CD4-positive, alpha-beta memory T cell (primary cell): ENCODE results near the gene SIX1. TPM values are rescaled to one million over a fixed set of nuclear protein-coding genes. Genes with fewer than 3 reads are reported as not detected.

Experiments
- CTCF ChIA-PET: fragments of 350-600 bp; sonication (Branson Sonifier 250); formaldehyde crosslinking; loops from one replicate; lab custom pipeline; 2021; ENCODE audit warnings: inconsistent platforms; ENCODE audit not compliant: partially characterized antibody; lab: Charles Lee
- POLR2A ChIA-PET: fragments of 350-600 bp; sonication (Branson Sonifier 250); formaldehyde crosslinking; loops from one replicate; lab custom pipeline; 2021; ENCODE audit not compliant: partially characterized antibody; lab: Charles Lee
- DNase-seq, 5 donors: peaks; one replicate each; pipeline versions ENCODE4 v3.0.0 to v3.0.0-alpha.2; 2020 to 2022; ENCODE audit warnings: mixed read lengths in 1 of 5
- H3K27ac ChIP-seq: one replicate; pipeline ENCODE4 v1.7.0; 2013; ENCODE audit warnings: low read depth, low read length
- H3K27me3 ChIP-seq: 2 replicates; pipeline ENCODE4 v1.7.0; 2013; ENCODE audit warnings: mild to moderate bottlenecking, low read length, moderate library complexity; ENCODE audit not compliant: insufficient read depth
- H3K36me3 ChIP-seq: 2 replicates; pipeline ENCODE4 v1.7.0; 2013; ENCODE audit warnings: mild to moderate bottlenecking, low read length, moderate library complexity; ENCODE audit not compliant: insufficient read depth
- H3K4me1 ChIP-seq: 2 replicates; pipeline ENCODE4 v1.7.0; 2013; ENCODE audit warnings: mild to moderate bottlenecking, low read length, moderate library complexity; ENCODE audit not compliant: insufficient read depth
- H3K4me3 ChIP-seq, 2 donors: one replicate each; pipeline ENCODE4 v1.7.0; 2013; ENCODE audit warnings: low read length in 2 of 2, mild to moderate bottlenecking in 1 of 2
- H3K9me3 ChIP-seq, 2 donors: one replicate each; pipeline ENCODE4 v1.7.0; 2013; ENCODE audit warnings: low read length in 2 of 2, control low read depth in 1 of 2; ENCODE audit not compliant: control insufficient read depth in 1 of 2
- H3K27ac Mint-ChIP-seq, 7 donors: one replicate each; pipeline ENCODE4 v1.8.0; 2020 to 2021; ENCODE audit warnings: mixed read lengths in 7 of 7, mild to moderate bottlenecking in 6 of 7, inconsistent platforms in 3 of 7, moderate library complexity in 3 of 7
- H3K27me3 Mint-ChIP-seq, 2 donors: one replicate each; pipeline ENCODE4 v1.8.0; 2020 to 2021; ENCODE audit warnings: mixed read lengths in 2 of 2
- H3K36me3 Mint-ChIP-seq, 2 donors: one replicate each; pipeline ENCODE4 v1.8.0; 2020 to 2021; ENCODE audit warnings: mixed read lengths in 2 of 2, inconsistent platforms in 1 of 2, mild to moderate bottlenecking in 1 of 2
- H3K4me1 Mint-ChIP-seq, 4 donors: one replicate each; pipeline ENCODE4 v1.8.0; 2020 to 2021; ENCODE audit warnings: mixed read lengths in 4 of 4, mild to moderate bottlenecking in 1 of 4
- H3K4me3 Mint-ChIP-seq, 8 donors: one replicate each; pipeline ENCODE4 v1.8.0; 2020 to 2021; ENCODE audit warnings: mixed read lengths in 8 of 8, mild to moderate bottlenecking in 7 of 8, moderate library complexity in 6 of 8, inconsistent platforms in 3 of 8
- H3K9me3 Mint-ChIP-seq, 8 donors: one replicate each; pipeline ENCODE4 v1.8.0; 2020 to 2021; ENCODE audit warnings: mixed read lengths in 8 of 8, mild to moderate bottlenecking in 5 of 8, inconsistent platforms in 3 of 8, moderate library complexity in 1 of 8
- intact Hi-C: fragments of 100-400 bp; cut with micrococcal nuclease; formaldehyde crosslinking; loops from one replicate; pipeline ENCODE4 v1.15.1; 2023
- polyA plus RNA-seq, 2 donors: library from polyadenylated mRNA; unstranded; fragments of 300-500 nt; fragmentation: Illumina TruSeq; gene quantifications; one replicate each; pipeline ENCODE4 v1.2.3, GENCODE V29; 2021
- total RNA-seq, 2 experiments: library from RNA; stranded (reverse); gene quantifications; one replicate each; pipeline ENCODE4 v1.2.3, GENCODE V29; 2021

Gene SIX1
- total and polyA plus RNA-seq, 4 experiments from 2014 or later: not detected

GRCh38 chr14:60639674-60640073, 9.6 kb downstream of the SIX1 start:
- POLR2A ChIA-PET: no interaction called here
- H3K27me3 ChIP-seq: peaks cover 70% of the 10 kb centered on the region
- intact Hi-C loops: no loop called here

GRCh38 chr14:60637479-60638315, 11.6 kb downstream of the SIX1 start:
- Mint-ChIP-seq H3K4me1 (peaks cover 10 to 33% (median 21%) of the 10 kb centered on the region in 4 donors), H3K4me3 (peak overlapping the region in 7 of 8 donors; percentile 36 to 74 (median 59)), H3K36me3 (no peaks in the 10 kb centered on the region), H3K27ac (no peak overlapping the region), H3K27me3 (peaks cover 43 to 51% of the 10 kb centered on the region in 2 donors), H3K9me3 (peaks cover 0 to 5% (median 0%) of the 10 kb centered on the region in 8 donors)
- no peak overlapping the region for H3K4me3 ChIP-seq
- peaks cover 54% of the 10 kb centered on the region for H3K27me3 ChIP-seq
- H3K9me3 ChIP-seq: no peaks in the 10 kb centered on the region
- no peaks in the 10 kb centered on the region for H3K36me3 ChIP-seq
- intact Hi-C loops: no loop called here
- H3K4me1 ChIP-seq: peaks cover 21% of the 10 kb centered on the region
- CTCF ChIA-PET: no interaction called here
- POLR2A ChIA-PET: no interaction called here
- DNase-seq: no peak
- no peak overlapping the region for H3K27ac ChIP-seq

More at GRCh38 chr14:60639674-60640073, 9.6 kb downstream of the SIX1 start:
- H3K4me1 Mint-ChIP-seq: peaks cover 10 to 37% (median 24%) of the 10 kb centered on the region in 4 donors
- no peaks in the 10 kb centered on the region for H3K36me3 Mint-ChIP-seq
- peaks cover 0 to 5% (median 0%) of the 10 kb centered on the region in 8 donors for H3K9me3 Mint-ChIP-seq
- no peak overlapping the region for H3K4me3 Mint-ChIP-seq
- H3K4me3 ChIP-seq: no peak overlapping the region
- no peak overlapping the region for H3K27ac ChIP-seq
- CTCF ChIA-PET: interaction anchor here (1.4 kb wide), 1 partner anchor 15 kb away, joined by 11 read pairs; no protein-coding TSS in a partner anchor
- H3K9me3 ChIP-seq: no peaks in the 10 kb centered on the region
- no peak overlapping the region for H3K27ac Mint-ChIP-seq
- no peak for DNase-seq
- H3K4me1 ChIP-seq: peaks cover 26% of the 10 kb centered on the region
- H3K27me3 Mint-ChIP-seq: peaks cover 62 to 66% of the 10 kb centered on the region in 2 donors
- H3K36me3 ChIP-seq: no peaks in the 10 kb centered on the region

GRCh38 chr14:60636879-60637478, 12.3 kb downstream of the SIX1 start:
- no peak overlapping the region for H3K27ac ChIP-seq
- intact Hi-C loops: no loop called here

GRCh38 chr14:60634153-60634552, 15.1 kb downstream of the SIX1 start:
- no peak overlapping the region for H3K27ac Mint-ChIP-seq
- no peak overlapping the region for H3K4me3 ChIP-seq
- H3K9me3 Mint-ChIP-seq: peaks cover 0 to 1% (median 0%) of the 10 kb centered on the region in 8 donors
- intact Hi-C loops: no loop called here
- no peaks in the 10 kb centered on the region for H3K36me3 ChIP-seq
- ChIA-PET CTCF (interaction anchor here (1.3 kb wide), 1 partner anchor 12 kb away, joined by 3 read pairs; no protein-coding TSS in a partner anchor), POLR2A (no interaction called here)
- H3K4me1 ChIP-seq: peaks cover 23% of the 10 kb centered on the region
- no peaks in the 10 kb centered on the region for H3K36me3 Mint-ChIP-seq
- H3K4me1 Mint-ChIP-seq: peaks cover 16 to 27% (median 21%) of the 10 kb centered on the region in 4 donors
- H3K27me3 ChIP-seq: peaks cover 24% of the 10 kb centered on the region
- DNase-seq: no peak
- H3K27ac ChIP-seq: no peak overlapping the region
- H3K9me3 ChIP-seq: no peaks in the 10 kb centered on the region
- H3K27me3 Mint-ChIP-seq: peaks cover 15 to 24% of the 10 kb centered on the region in 2 donors
- no peak overlapping the region for H3K4me3 Mint-ChIP-seq

More at GRCh38 chr14:60636879-60637478, 12.3 kb downstream of the SIX1 start:
- Mint-ChIP-seq H3K4me1 (peaks cover 16 to 39% (median 24%) of the 10 kb centered on the region in 4 donors), H3K9me3 (peaks cover 0 to 5% (median 0%) of the 10 kb centered on the region in 8 donors), H3K4me3 (peak overlapping the region in 3 of 8 donors; percentile 14 to 65 (median 24)), H3K36me3 (no peaks in the 10 kb centered on the region), H3K27me3 (peaks cover 40 to 50% of the 10 kb centered on the region in 2 donors), H3K27ac (no peak overlapping the region)
- ChIA-PET POLR2A (no interaction called here), CTCF (no interaction called here)
- Histone ChIP-seq H3K36me3 (no peaks in the 10 kb centered on the region), H3K27me3 (peaks cover 47% of the 10 kb centered on the region), H3K9me3 (no peaks in the 10 kb centered on the region), H3K4me1 (peaks cover 23% of the 10 kb centered on the region), H3K4me3 (no peak overlapping the region)
- no peak for DNase-seq

GRCh38 chr14:60632777-60633176, 16.5 kb downstream of the SIX1 start:
- Mint-ChIP-seq H3K4me1 (peaks cover 10 to 19% (median 14%) of the 10 kb centered on the region in 4 donors), H3K36me3 (no peaks in the 10 kb centered on the region), H3K27me3 (peaks cover 3 to 12% of the 10 kb centered on the region in 2 donors), H3K27ac (no peak overlapping the region), H3K9me3 (no peaks in the 10 kb centered on the region), H3K4me3 (peak overlapping the region in 6 of 8 donors; percentile 3 to 58 (median 21))
- CTCF ChIA-PET: interaction anchor here (1.1 to 1.4 kb wide), 3 partner anchors 14 to 395 kb away, joined by 3 to 4 read pairs (median 3); no protein-coding TSS in a partner anchor
- H3K27ac ChIP-seq: no peak overlapping the region
- H3K4me1 ChIP-seq: peaks cover 15% of the 10 kb centered on the region
- no peaks in the 10 kb centered on the region for H3K36me3 ChIP-seq
- no peak overlapping the region for H3K4me3 ChIP-seq
- POLR2A ChIA-PET: no interaction called here
- H3K9me3 ChIP-seq: no peaks in the 10 kb centered on the region
- no peak for DNase-seq
- peaks cover 11% of the 10 kb centered on the region for H3K27me3 ChIP-seq
- intact Hi-C loops: no loop called here

- no peak overlapping the region for H3K27ac ChIP-seq
- peaks cover 11% of the 10 kb centered on the region for H3K27me3 ChIP-seq
- H3K4me1 ChIP-seq: peaks cover 11% of the 10 kb centered on the region
- Mint-ChIP-seq H3K27me3 (peaks cover 3 to 12% of the 10 kb centered on the region in 2 donors), H3K4me3 (peak overlapping the region in 3 of 8 donors; percentile 30 to 58 (median 54)), H3K27ac (peak overlapping the region in 1 of 7 donors; percentile 73), H3K9me3 (no peaks in the 10 kb centered on the region), H3K36me3 (no peaks in the 10 kb centered on the region), H3K4me1 (peaks cover 10 to 19% (median 14%) of the 10 kb centered on the region in 4 donors)
- no peak for DNase-seq
- CTCF ChIA-PET: interaction anchor here (1.1 to 1.4 kb wide), 2 partner anchors 22 to 395 kb away, joined by 3 to 4 read pairs; no protein-coding TSS in a partner anchor
- no peaks in the 10 kb centered on the region for H3K9me3 ChIP-seq
- intact Hi-C loops: no loop called here
- POLR2A ChIA-PET: no interaction called here
- no peaks in the 10 kb centered on the region for H3K36me3 ChIP-seq
- H3K4me3 ChIP-seq: no peak overlapping the region
Observed at GRCh38 chr14:60632257-60632656, 17.0 kb downstream of the SIX1 start.

GRCh38 chr14:60631842-60632241, 17.4 kb downstream of the SIX1 start:
- no peak overlapping the region for H3K27ac Mint-ChIP-seq
- H3K4me1 Mint-ChIP-seq: peaks cover 8 to 16% (median 12%) of the 10 kb centered on the region in 4 donors
- Histone ChIP-seq H3K27me3 (peaks cover 7% of the 10 kb centered on the region), H3K36me3 (no peaks in the 10 kb centered on the region), H3K27ac (no peak overlapping the region), H3K4me1 (peaks cover 8% of the 10 kb centered on the region), H3K4me3 (no peak overlapping the region), H3K9me3 (no peaks in the 10 kb centered on the region)
- intact Hi-C loops: no loop called here
- peaks cover 2 to 11% of the 10 kb centered on the region in 2 donors for H3K27me3 Mint-ChIP-seq
- no peaks in the 10 kb centered on the region for H3K9me3 Mint-ChIP-seq
- no peak overlapping the region for H3K4me3 Mint-ChIP-seq
- ChIA-PET CTCF (interaction anchor here (1.1 kb wide), 1 partner anchor 637 kb away, joined by 3 read pairs; no protein-coding TSS in a partner anchor), POLR2A (no interaction called here)
- DNase-seq: no peak
- no peaks in the 10 kb centered on the region for H3K36me3 Mint-ChIP-seq
